Endodermal cell (in vitro differentiated cells): ENCODE data around the gene GAB2. TPM values are rescaled to one million over a fixed set of nuclear protein-coding genes. Genes with fewer than 3 reads are reported as not detected.

ENCODE experiments used
- DNase-seq: peaks from one replicate; pipeline ENCODE4 v3.0.0-alpha.2; 2017
- H3K27ac ChIP-seq: 2 replicates; pipeline ENCODE4 v1.5.1; 2013; ENCODE audit warnings: mild to moderate bottlenecking, low read depth, low read length, moderate library complexity
- H3K27me3 ChIP-seq: 2 replicates; pipeline ENCODE4 v1.6.1; 2013; ENCODE audit warnings: mild to moderate bottlenecking, low read length, moderate library complexity; ENCODE audit not compliant: insufficient read depth, control insufficient read depth, poor library complexity, severe bottlenecking
- H3K36me3 ChIP-seq: 2 replicates; pipeline ENCODE4 v1.7.0; 2013; ENCODE audit warnings: mild to moderate bottlenecking, low read length, moderate library complexity; ENCODE audit not compliant: control insufficient read depth, insufficient read depth
- H3K4me1 ChIP-seq: one replicate; pipeline ENCODE4 v1.7.0; 2013; ENCODE audit warnings: low read length; ENCODE audit not compliant: control insufficient read depth, insufficient read depth
- H3K4me3 ChIP-seq: 2 replicates; pipeline ENCODE4 v1.5.1; 2013; ENCODE audit warnings: mild to moderate bottlenecking, low read length, moderate library complexity
- H3K9ac ChIP-seq: 2 replicates; pipeline ENCODE4 v1.6.1; 2013; ENCODE audit warnings: mild to moderate bottlenecking, low read length, moderate library complexity; ENCODE audit not compliant: poor library complexity, severe bottlenecking; ENCODE audit errors: extremely low read depth
- H3K9me3 ChIP-seq: 2 replicates; pipeline ENCODE4 v1.6.1; 2013; ENCODE audit warnings: mild to moderate bottlenecking, low read length, moderate library complexity; ENCODE audit not compliant: control insufficient read depth
- H3K27ac Mint-ChIP-seq: 2 replicates; pipeline ENCODE4 v1.8.0; 2020; ENCODE audit warnings: mixed read lengths
- H3K27me3 Mint-ChIP-seq: 2 replicates; pipeline ENCODE4 v1.8.0; 2021; ENCODE audit warnings: mild to moderate bottlenecking, mixed read lengths; ENCODE audit not compliant: insufficient read depth
- H3K36me3 Mint-ChIP-seq: 2 replicates; pipeline ENCODE4 v1.8.0; 2020; ENCODE audit warnings: low read depth, mixed read lengths
- H3K4me1 Mint-ChIP-seq: 2 replicates; pipeline ENCODE4 v1.8.0; 2020; ENCODE audit warnings: mixed read lengths
- H3K4me3 Mint-ChIP-seq: 2 replicates; pipeline ENCODE4 v1.8.0; 2020; ENCODE audit warnings: mild to moderate bottlenecking, moderate library complexity, mixed read lengths
- H3K9me3 Mint-ChIP-seq: 2 replicates; pipeline ENCODE4 v1.8.0; 2020; ENCODE audit warnings: mild to moderate bottlenecking, mixed read lengths
- WGBS, 2 experiments: methylation state at CpG; one replicate each; pipeline versions ENCODE4 v1.1.5 to v1.1.7; 2013; ENCODE audit warnings: missing lambda C conversion rate in 2 of 2, mixed read lengths in 1 of 2; ENCODE audit not compliant: insufficient coverage in 1 of 2, insufficient read length in 1 of 2; 5-methylcytosine and 5-hydroxymethylcytosine counted together
- total RNA-seq, 2 donors: library from RNA; stranded (reverse); fragmentation: NEBNext Ultra II Directional in 1 of 2; extraction: Animal tissue kit (Norgen Biotek cat#: 25700) in 1 of 2; gene quantifications; 2 replicates in 1 of 2; 3 replicates in 1 of 2; pipeline ENCODE4 v1.2.1, GENCODE V29; 2021
- TF ChIP-seq, protein P1 (sequence below): fragments of 200-600 bp; sonication (generic); conservative IDR thresholded peaks from 2 replicates; pipeline ENCODE4 v1.5.0; 2021; ENCODE audit warnings: antibody characterized with exemption, mild to moderate bottlenecking

GAB2 gene
- total RNA-seq, 2 donors from 2014 or later: 26.9 to 62.8 TPM

DNA sequence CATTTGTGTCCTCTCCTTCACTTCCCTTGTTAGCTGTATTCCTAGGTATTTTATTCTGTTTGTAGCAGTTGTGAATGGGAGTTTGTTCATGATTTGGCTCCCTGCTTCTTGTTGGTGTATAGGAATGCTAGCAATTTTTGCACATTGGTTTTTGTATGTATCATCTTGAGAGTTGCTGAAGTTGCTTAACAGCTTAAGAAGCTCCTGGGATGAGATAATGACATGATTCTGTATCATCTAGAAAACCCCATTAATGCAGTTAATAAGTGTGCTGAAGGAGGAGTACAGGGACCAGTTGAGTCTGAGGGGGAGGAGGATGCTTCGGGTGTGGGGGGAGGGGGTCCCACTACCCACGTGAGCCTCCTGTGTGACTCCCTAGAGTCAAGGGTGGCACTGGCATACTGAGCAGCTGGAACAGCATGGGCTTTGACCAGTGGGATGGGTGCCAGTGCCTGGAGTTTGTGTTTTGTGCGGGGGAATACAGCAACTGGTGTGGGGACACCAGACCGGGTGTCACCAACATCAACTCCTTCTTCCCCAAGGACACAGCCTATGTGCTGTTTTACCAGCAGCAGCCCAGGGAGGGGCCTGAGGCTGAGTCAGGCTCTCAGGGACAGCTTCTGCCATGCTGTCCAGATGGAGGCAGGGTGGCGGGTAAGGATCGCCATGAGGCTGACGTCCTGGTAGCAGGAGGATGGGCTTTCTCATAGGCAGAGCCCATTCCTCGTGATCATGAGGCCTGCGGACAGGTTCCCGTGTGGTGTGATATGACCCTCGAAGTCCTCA is 204.8 kb downstream of the GAB2 start:
- Histone ChIP-seq H3K4me3 (no peak overlapping the region), H3K9ac (no peak overlapping the region), H3K9me3 (no peaks in the 10 kb centered on the region), H3K4me1 (peaks cover 9% of the 10 kb centered on the region), H3K27me3 (no peaks in the 10 kb centered on the region), H3K36me3 (peaks cover 55% of the 10 kb centered on the region), H3K27ac (no peak overlapping the region)
- Mint-ChIP-seq H3K4me1 (peaks cover 8% of the 10 kb centered on the region), H3K27me3 (no peaks in the 10 kb centered on the region), H3K9me3 (no peaks in the 10 kb centered on the region), H3K27ac (no peak overlapping the region), H3K36me3 (peaks cover 58% of the 10 kb centered on the region), H3K4me3 (no peak overlapping the region)
- TF ChIP-seq, protein P1, sequence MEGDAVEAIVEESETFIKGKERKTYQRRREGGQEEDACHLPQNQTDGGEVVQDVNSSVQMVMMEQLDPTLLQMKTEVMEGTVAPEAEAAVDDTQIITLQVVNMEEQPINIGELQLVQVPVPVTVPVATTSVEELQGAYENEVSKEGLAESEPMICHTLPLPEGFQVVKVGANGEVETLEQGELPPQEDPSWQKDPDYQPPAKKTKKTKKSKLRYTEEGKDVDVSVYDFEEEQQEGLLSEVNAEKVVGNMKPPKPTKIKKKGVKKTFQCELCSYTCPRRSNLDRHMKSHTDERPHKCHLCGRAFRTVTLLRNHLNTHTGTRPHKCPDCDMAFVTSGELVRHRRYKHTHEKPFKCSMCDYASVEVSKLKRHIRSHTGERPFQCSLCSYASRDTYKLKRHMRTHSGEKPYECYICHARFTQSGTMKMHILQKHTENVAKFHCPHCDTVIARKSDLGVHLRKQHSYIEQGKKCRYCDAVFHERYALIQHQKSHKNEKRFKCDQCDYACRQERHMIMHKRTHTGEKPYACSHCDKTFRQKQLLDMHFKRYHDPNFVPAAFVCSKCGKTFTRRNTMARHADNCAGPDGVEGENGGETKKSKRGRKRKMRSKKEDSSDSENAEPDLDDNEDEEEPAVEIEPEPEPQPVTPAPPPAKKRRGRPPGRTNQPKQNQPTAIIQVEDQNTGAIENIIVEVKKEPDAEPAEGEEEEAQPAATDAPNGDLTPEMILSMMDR: no peak
- no peak for DNase-seq
- 95 to 96% methylated on average over 9 to 11 of the region's 11 CpGs for WGBS, 2 experiments

DNA sequence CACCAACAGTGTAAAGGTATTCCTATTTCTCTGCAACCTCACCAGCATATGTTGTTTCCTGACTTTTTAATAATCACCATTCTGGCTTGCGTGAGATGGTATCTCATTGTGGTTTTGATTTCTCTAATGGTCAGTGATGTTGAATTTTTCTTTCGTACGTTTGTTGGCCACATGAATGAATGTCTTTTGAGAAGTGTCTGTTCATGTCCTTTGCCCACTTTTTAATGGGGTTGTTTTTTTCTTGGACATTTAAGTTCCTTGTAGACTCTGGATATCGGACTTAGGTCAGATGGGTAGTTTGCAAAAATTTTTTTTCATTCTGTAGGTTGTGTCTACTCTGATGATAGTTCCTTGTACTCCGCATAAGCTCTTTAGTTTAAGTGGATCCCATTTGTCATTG is 206.1 kb downstream of the GAB2 start:
- Mint-ChIP-seq H3K9me3 (no peaks in the 10 kb centered on the region), H3K36me3 (peaks cover 48% of the 10 kb centered on the region), H3K27ac (no peak overlapping the region), H3K27me3 (no peaks in the 10 kb centered on the region), H3K4me3 (no peak overlapping the region), H3K4me1 (peaks cover 14% of the 10 kb centered on the region)
- H3K4me3 ChIP-seq: no peak overlapping the region
- peaks cover 43% of the 10 kb centered on the region for H3K36me3 ChIP-seq
- H3K9me3 ChIP-seq: no peaks in the 10 kb centered on the region
- no peak for DNase-seq
- TF ChIP-seq, protein P1: no peak
- H3K9ac ChIP-seq: no peak overlapping the region
- peaks cover 20% of the 10 kb centered on the region for H3K4me1 ChIP-seq
- no peak overlapping the region for H3K27ac ChIP-seq
- WGBS, 2 experiments: 94 to 96% methylated on average over 3 to 5 of the region's 5 CpGs
- H3K27me3 ChIP-seq: no peaks in the 10 kb centered on the region

DNA sequence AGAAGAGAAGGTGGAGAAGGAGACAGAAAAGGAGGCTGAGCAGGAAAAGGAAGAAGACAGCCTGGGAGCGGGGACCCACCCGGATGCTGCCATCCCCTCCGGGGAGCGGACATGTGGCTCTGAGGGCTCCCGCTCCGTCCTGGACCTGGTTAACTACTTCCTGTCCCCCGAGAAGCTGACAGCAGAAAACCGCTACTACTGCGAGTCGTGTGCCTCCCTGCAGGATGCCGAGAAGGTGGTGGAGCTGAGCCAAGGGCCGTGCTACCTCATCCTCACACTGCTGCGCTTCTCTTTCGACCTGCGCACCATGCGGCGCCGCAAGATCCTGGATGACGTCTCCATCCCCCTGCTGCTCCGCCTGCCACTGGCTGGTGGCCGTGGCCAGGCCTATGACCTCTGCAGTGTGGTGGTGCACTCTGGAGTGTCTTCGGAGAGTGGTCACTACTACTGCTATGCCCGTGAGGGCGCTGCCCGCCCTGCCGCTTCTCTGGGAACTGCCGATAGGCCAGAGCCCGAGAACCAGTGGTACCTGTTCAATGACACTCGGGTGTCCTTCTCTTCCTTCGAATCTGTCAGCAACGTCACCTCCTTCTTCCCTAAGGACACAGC is 207.5 kb downstream of the GAB2 start:
- H3K9ac ChIP-seq: no peak overlapping the region
- peak overlapping the region; percentile 21 for H3K27ac Mint-ChIP-seq
- H3K27ac ChIP-seq: no peak overlapping the region
- no peak overlapping the region for H3K4me3 ChIP-seq
- peaks cover 18% of the 10 kb centered on the region for H3K4me1 Mint-ChIP-seq
- no peaks in the 10 kb centered on the region for H3K9me3 Mint-ChIP-seq
- no peaks in the 10 kb centered on the region for H3K27me3 Mint-ChIP-seq
- no peaks in the 10 kb centered on the region for H3K9me3 ChIP-seq
- no peaks in the 10 kb centered on the region for H3K27me3 ChIP-seq
- 93 to 99% methylated on average over 28 to 31 of the region's 31 CpGs for WGBS, 2 experiments
- peaks cover 20% of the 10 kb centered on the region for H3K4me1 ChIP-seq
- no peak overlapping the region for H3K4me3 Mint-ChIP-seq
- DNase-seq: no peak
- peaks cover 37% of the 10 kb centered on the region for H3K36me3 ChIP-seq
- TF ChIP-seq, protein P1: no peak
- peaks cover 37% of the 10 kb centered on the region for H3K36me3 Mint-ChIP-seq
